PC-9 (cell line): Measurements from ENCODE around the gene SLC11A2. TPM values are rescaled to one million over a fixed set of nuclear protein-coding genes. Genes with fewer than 3 reads are reported as not detected.

ENCODE experiments used
- BruUV-seq: library from RNA; stranded (reverse); fragments of 400-500 nt; replicated peaks from 2 replicates; lab custom pipeline; 2021; lab: Mats Ljungman, UMichigan
- CTCF ChIA-PET: fragments of 300-600 bp; sonication (Branson Sonifier 250); formaldehyde crosslinking; loops from one replicate; lab custom pipeline; 2022; ENCODE audit warnings: antibody characterized with exemption; lab: Charles Lee
- POLR2A ChIA-PET: fragments of 300-600 bp; sonication (Branson Sonifier 250); formaldehyde crosslinking; loops from one replicate; lab custom pipeline; 2022; ENCODE audit warnings: antibody characterized with exemption; ENCODE audit not compliant: unreplicated experiment; lab: Charles Lee
- DNase-seq, 2 experiments: peaks; one replicate each; pipeline versions ENCODE4 v3.0.0 to v3.0.0-alpha.2; 2015 to 2022; ENCODE audit warnings: mixed read lengths in 1 of 2
- H2AFZ ChIP-seq: fragments of 200-600 bp; sonication (generic); 2 replicates; pipeline ENCODE4 v1.8.1; 2017; ENCODE audit warnings: antibody characterized with exemption
- H3F3A ChIP-seq: fragments of 200-600 bp; sonication (generic); 2 replicates; pipeline ENCODE4 v1.8.1; 2017; ENCODE audit warnings: antibody characterized with exemption, mild to moderate bottlenecking, low read depth; ENCODE audit not compliant: insufficient read depth
- H3K27ac ChIP-seq: fragments of 200-600 bp; sonication (generic); 2 replicates; pipeline ENCODE4 v1.6.1; 2016; ENCODE audit warnings: mixed run types
- H3K27me3 ChIP-seq: fragments of 200-600 bp; sonication (generic); 2 replicates; pipeline ENCODE4 v1.6.1; 2016; ENCODE audit warnings: low read depth, mixed run types; ENCODE audit not compliant: insufficient read depth
- H3K36me3 ChIP-seq: fragments of 200-600 bp; sonication (generic); 2 replicates; pipeline ENCODE4 v1.6.1; 2016; ENCODE audit warnings: low read depth, mixed run types
- H3K4me1 ChIP-seq: fragments of 200-600 bp; sonication (generic); replicated peaks from 2 replicates; pipeline ENCODE4 v1.6.1; 2016; ENCODE audit warnings: mixed run types; ENCODE audit not compliant: insufficient read depth
- H3K4me2 ChIP-seq: fragments of 200-600 bp; sonication (generic); 2 replicates; pipeline ENCODE4 v1.6.1; 2017; ENCODE audit warnings: mixed run types
- H3K4me3 ChIP-seq: fragments of 200-600 bp; sonication (generic); 2 replicates; pipeline ENCODE4 v1.6.1; 2016; ENCODE audit warnings: mixed run types
- H3K79me2 ChIP-seq: fragments of 200-600 bp; sonication (generic); 2 replicates; pipeline ENCODE4 v1.6.1; 2017; ENCODE audit warnings: low read depth, mixed run types
- H3K9me2 ChIP-seq: fragments of 200-600 bp; sonication (generic); 2 replicates; pipeline ENCODE4 v1.8.1; 2017; ENCODE audit warnings: mild to moderate bottlenecking; ENCODE audit not compliant: insufficient read depth
- H3K9me3 ChIP-seq: fragments of 200-600 bp; sonication (generic); 2 replicates; pipeline ENCODE4 v1.8.1; 2016; ENCODE audit warnings: low read depth; ENCODE audit not compliant: insufficient read depth
- H4K20me1 ChIP-seq: fragments of 200-600 bp; sonication (generic); 2 replicates; pipeline ENCODE4 v1.8.1; 2017; ENCODE audit not compliant: insufficient read depth
- CTCF ChIP-seq: fragments of 200-600 bp; sonication (generic); conservative IDR thresholded peaks from 2 replicates; pipeline ENCODE4 v1.6.1; 2017; ENCODE audit warnings: mixed run types, antibody characterized with exemption, mild to moderate bottlenecking, moderate library complexity
- EZH2 ChIP-seq: fragments of 200-600 bp; sonication (generic); IDR thresholded peaks from 2 replicates; pipeline ENCODE4 v1.8.0; 2017; ENCODE audit warnings: antibody characterized with exemption, low read depth
- intact Hi-C: fragments of 100-400 bp; cut with micrococcal nuclease; formaldehyde crosslinking; loops from one replicate; pipeline ENCODE4 v1.10.0; 2022; ENCODE audit not compliant: unreplicated experiment
- total RNA-seq: library from RNA; stranded (reverse); gene quantifications from 2 replicates; pipeline ENCODE4 v1.2.3, GENCODE V29; 2021

Gene SLC11A2
- total RNA-seq, 1 experiment from 2014 or later = 45.7 TPM

GRCh38 chr12:51021694-51022093 lies 4.5 kb downstream of the SLC11A2 start:
- intact Hi-C loops = loop anchor here (10.0 kb wide), 1 partner anchor 97 kb away; a partner anchor contains a TSS
- no peaks in the 10 kb centered on the region for H3K9me2 ChIP-seq
- H3K79me2 ChIP-seq = peaks cover 87% of the 10 kb centered on the region
- H3F3A ChIP-seq = peaks cover 24% of the 10 kb centered on the region
- no peak for TF ChIP-seq EZH2
- TF ChIP-seq CTCF = no peak
- no peaks in the 10 kb centered on the region for H3K36me3 ChIP-seq
- H3K4me3 ChIP-seq = no peak overlapping the region
- H3K27me3 ChIP-seq = no peaks in the 10 kb centered on the region
- peaks cover 20% of the 10 kb centered on the region for H3K4me1 ChIP-seq
- H4K20me1 ChIP-seq = 0 out of 2 replicates have a peak, but pooled peaks cover 8% of the 10 kb centered on the region
- CTCF ChIA-PET = no interaction called here
- BruUV-seq = no TSS peak
- no peak overlapping the region for H3K27ac ChIP-seq
- no peak overlapping the region for H3K4me2 ChIP-seq
- DNase-seq = no peak
- POLR2A ChIA-PET = no interaction called here
- H2AFZ ChIP-seq = no peak overlapping the region
- H3K9me3 ChIP-seq = no peaks in the 10 kb centered on the region

GRCh38 chr12:51020448-51021182 lies 5.6 kb downstream of the SLC11A2 start:
- H3F3A ChIP-seq = peaks cover 22% of the 10 kb centered on the region
- no TSS peak for BruUV-seq
- POLR2A ChIA-PET = no interaction called here
- no peak overlapping the region for H3K4me2 ChIP-seq
- intact Hi-C loops = loop anchor here (10.0 kb wide), 1 partner anchor 96 kb away; a partner anchor contains a TSS
- no peak for TF ChIP-seq CTCF
- H2AFZ ChIP-seq = no peak overlapping the region
- no peaks in the 10 kb centered on the region for H3K27me3 ChIP-seq
- no peak for DNase-seq
- H4K20me1 ChIP-seq = 0 out of 2 replicates have a peak, but pooled peaks cover 8% of the 10 kb centered on the region
- no peaks in the 10 kb centered on the region for H3K36me3 ChIP-seq
- H3K9me2 ChIP-seq = no peaks in the 10 kb centered on the region
- no peaks in the 10 kb centered on the region for H3K9me3 ChIP-seq
- no peak overlapping the region for H3K27ac ChIP-seq
- H3K4me1 ChIP-seq = peaks cover 17% of the 10 kb centered on the region
- peaks cover 90% of the 10 kb centered on the region for H3K79me2 ChIP-seq
- no peak overlapping the region for H3K4me3 ChIP-seq
- CTCF ChIA-PET = no interaction called here

DNA sequence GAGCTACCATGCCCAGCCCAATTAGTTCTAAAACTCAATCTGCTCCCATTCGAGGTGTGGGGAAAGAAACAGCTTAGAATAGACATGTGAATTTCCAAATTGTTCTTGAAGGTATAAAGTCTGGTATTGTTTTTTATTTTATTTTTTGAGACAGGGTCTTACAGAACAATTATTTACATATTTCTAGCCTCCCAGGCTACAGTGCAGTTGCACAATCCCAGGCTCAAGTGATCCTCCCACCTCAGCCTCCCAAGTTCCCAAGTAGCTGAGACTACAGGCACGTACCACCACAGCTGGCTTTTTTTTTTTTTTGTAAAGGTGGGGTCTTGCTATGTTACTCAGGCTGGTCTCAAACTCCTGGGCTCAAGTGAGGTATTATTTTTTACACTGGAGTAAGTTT lies 6.3 kb downstream of the SLC11A2 start:
- peaks cover 15% of the 10 kb centered on the region for H3F3A ChIP-seq
- H3K9me3 ChIP-seq = no peaks in the 10 kb centered on the region
- no peaks in the 10 kb centered on the region for H3K27me3 ChIP-seq
- H4K20me1 ChIP-seq = 0 out of 2 replicates have a peak, but pooled peaks cover 8% of the 10 kb centered on the region
- H3K36me3 ChIP-seq = no peaks in the 10 kb centered on the region
- intact Hi-C loops = loop anchor here (10.0 kb wide), 1 partner anchor 95 kb away; a partner anchor contains a TSS
- TF ChIP-seq EZH2 = no peak
- no peak for TF ChIP-seq CTCF
- no peak for DNase-seq
- peaks cover 88% of the 10 kb centered on the region for H3K79me2 ChIP-seq
- H3K9me2 ChIP-seq = no peaks in the 10 kb centered on the region
- no peak overlapping the region for H3K4me3 ChIP-seq
- H3K27ac ChIP-seq = no peak overlapping the region
- H2AFZ ChIP-seq = no peak overlapping the region
- BruUV-seq = no TSS peak
- POLR2A ChIA-PET = interaction anchor here (0.6 kb wide), 1 partner anchor 14 kb away, joined by 4 read pairs; no protein-coding TSS in a partner anchor
- no peak overlapping the region for H3K4me2 ChIP-seq
- CTCF ChIA-PET = no interaction called here
- H3K4me1 ChIP-seq = peaks cover 17% of the 10 kb centered on the region
